Measurements from ENCODE around the gene MTIF2. TPM values are rescaled to one million over a fixed set of nuclear protein-coding genes. Genes with fewer than 3 reads are reported as not detected.

Gene MTIF2
- total RNA-seq, 1 experiment from 2014 or later = 43.9 TPM

DNA sequence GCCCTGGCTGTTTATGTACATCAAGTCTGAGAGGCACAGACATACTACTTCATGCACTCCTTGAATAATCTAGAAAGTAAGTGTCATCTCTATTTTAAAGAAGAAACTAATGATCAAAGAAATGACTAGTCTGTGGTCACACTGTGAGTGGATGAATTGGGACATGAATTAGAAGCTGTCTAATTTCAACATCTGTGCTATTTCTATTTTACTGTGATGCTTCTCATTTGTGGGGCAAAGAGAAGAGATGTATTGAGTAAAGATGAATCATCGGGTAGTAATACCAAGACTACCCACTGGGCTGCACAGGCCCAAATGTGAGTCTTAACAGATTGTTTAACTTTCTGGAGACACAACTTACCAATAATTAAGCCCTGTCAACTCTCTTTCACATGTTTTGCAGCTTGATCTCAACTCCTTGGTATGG is 42.4 kb upstream of the MTIF2 start:
- peaks cover 51% of the 10 kb centered on the region for H3K36me3 Mint-ChIP-seq
- no peaks in the 10 kb centered on the region for H3K9me3 Mint-ChIP-seq
- POLR2A ChIA-PET = no interaction called here
- CTCF ChIA-PET = interaction anchor here (2.0 kb wide), 1 partner anchor 120 kb away, joined by 5 read pairs; no protein-coding TSS in a partner anchor
- no peak for DNase-seq (ENCODE audit: low spot score)
- no peak for ATAC-seq
- H3K4me3 Mint-ChIP-seq = no peak overlapping the region
- no peak overlapping the region for H3K27ac Mint-ChIP-seq
- no peak for TF ChIP-seq HMGA2 (CRISPR knock-in tag; IDR thresholded peaks at IDR 0.05)
- TF ChIP-seq SMAD4 (CRISPR knock-in tag; IDR thresholded peaks at IDR 0.05) = no peak
- no peak for TF ChIP-seq TEAD4 (CRISPR knock-in tag; IDR thresholded peaks at IDR 0.05)
- no peak for TF ChIP-seq ZNF396 (CRISPR knock-in tag; IDR thresholded peaks at IDR 0.05; ENCODE audit: borderline replicate concordance)
- TF ChIP-seq, protein P1, sequence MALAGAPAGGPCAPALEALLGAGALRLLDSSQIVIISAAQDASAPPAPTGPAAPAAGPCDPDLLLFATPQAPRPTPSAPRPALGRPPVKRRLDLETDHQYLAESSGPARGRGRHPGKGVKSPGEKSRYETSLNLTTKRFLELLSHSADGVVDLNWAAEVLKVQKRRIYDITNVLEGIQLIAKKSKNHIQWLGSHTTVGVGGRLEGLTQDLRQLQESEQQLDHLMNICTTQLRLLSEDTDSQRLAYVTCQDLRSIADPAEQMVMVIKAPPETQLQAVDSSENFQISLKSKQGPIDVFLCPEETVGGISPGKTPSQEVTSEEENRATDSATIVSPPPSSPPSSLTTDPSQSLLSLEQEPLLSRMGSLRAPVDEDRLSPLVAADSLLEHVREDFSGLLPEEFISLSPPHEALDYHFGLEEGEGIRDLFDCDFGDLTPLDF (CRISPR knock-in tag; IDR thresholded peaks at IDR 0.05) = no peak
- no peaks in the 10 kb centered on the region for H3K27me3 Mint-ChIP-seq (ENCODE audit: low read depth)
- H3K4me1 Mint-ChIP-seq = no peaks in the 10 kb centered on the region

DNA sequence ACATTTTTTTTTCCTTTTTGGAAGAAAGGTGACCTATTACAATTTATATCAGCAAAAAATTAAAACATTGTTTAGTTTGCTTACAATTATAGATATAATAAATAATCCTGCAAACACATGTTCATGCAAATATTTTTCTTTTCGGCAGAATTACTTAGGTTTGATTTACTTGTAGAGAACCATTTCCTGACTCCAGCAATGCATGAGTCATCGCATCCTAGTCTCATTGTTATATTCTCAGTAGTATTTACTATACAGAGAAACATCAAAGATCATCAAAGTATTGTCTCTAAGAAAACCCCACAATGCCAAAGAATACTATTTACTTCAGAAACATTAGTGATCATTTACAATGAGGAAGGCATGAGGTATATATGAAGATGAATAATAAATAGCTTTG is 40.4 kb upstream of the MTIF2 start:
- DNase-seq (ENCODE audit: low spot score) = no peak
- CTCF ChIA-PET = no interaction called here
- Mint-ChIP-seq H3K36me3 (peaks cover 41% of the 10 kb centered on the region), H3K4me1 (no peaks in the 10 kb centered on the region), H3K27me3 (ENCODE audit: low read depth) (no peaks in the 10 kb centered on the region), H3K9me3 (no peaks in the 10 kb centered on the region), H3K27ac (no peak overlapping the region), H3K4me3 (no peak overlapping the region)
- POLR2A ChIA-PET = no interaction called here
- no peak for TF ChIP-seq MXD4 (CRISPR knock-in tag; IDR thresholded peaks at IDR 0.05; ENCODE audit: borderline replicate concordance)
- no peak for TF ChIP-seq FOXP1 (CRISPR knock-in tag; IDR thresholded peaks at IDR 0.05; ENCODE audit: borderline replicate concordance)
- no peak for TF ChIP-seq TP53 (CRISPR knock-in tag; IDR thresholded peaks at IDR 0.05)
- no peak for TF ChIP-seq JAZF1 (CRISPR knock-in tag; IDR thresholded peaks at IDR 0.05)
- TF ChIP-seq OVOL2 (CRISPR knock-in tag; IDR thresholded peaks at IDR 0.05; ENCODE audit: borderline replicate concordance) = no peak
- no peak for TF ChIP-seq ZNF396 (CRISPR knock-in tag; IDR thresholded peaks at IDR 0.05; ENCODE audit: borderline replicate concordance)
- TF ChIP-seq, protein P2, sequence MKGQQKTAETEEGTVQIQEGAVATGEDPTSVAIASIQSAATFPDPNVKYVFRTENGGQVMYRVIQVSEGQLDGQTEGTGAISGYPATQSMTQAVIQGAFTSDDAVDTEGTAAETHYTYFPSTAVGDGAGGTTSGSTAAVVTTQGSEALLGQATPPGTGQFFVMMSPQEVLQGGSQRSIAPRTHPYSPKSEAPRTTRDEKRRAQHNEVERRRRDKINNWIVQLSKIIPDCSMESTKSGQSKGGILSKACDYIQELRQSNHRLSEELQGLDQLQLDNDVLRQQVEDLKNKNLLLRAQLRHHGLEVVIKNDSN (CRISPR knock-in tag; IDR thresholded peaks at IDR 0.05) = no peak
- TF ChIP-seq, protein P3, sequence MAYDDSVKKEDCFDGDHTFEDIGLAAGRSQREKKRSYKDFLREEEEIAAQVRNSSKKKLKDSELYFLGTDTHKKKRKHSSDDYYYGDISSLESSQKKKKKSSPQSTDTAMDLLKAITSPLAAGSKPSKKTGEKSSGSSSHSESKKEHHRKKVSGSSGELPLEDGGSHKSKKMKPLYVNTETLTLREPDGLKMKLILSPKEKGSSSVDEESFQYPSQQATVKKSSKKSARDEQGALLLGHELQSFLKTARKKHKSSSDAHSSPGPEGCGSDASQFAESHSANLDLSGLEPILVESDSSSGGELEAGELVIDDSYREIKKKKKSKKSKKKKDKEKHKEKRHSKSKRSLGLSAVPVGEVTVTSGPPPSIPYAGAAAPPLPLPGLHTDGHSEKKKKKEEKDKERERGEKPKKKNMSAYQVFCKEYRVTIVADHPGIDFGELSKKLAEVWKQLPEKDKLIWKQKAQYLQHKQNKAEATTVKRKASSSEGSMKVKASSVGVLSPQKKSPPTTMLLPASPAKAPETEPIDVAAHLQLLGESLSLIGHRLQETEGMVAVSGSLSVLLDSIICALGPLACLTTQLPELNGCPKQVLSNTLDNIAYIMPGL (CRISPR knock-in tag; IDR thresholded peaks at IDR 0.05) = no peak
- TF ChIP-seq, protein P4, sequence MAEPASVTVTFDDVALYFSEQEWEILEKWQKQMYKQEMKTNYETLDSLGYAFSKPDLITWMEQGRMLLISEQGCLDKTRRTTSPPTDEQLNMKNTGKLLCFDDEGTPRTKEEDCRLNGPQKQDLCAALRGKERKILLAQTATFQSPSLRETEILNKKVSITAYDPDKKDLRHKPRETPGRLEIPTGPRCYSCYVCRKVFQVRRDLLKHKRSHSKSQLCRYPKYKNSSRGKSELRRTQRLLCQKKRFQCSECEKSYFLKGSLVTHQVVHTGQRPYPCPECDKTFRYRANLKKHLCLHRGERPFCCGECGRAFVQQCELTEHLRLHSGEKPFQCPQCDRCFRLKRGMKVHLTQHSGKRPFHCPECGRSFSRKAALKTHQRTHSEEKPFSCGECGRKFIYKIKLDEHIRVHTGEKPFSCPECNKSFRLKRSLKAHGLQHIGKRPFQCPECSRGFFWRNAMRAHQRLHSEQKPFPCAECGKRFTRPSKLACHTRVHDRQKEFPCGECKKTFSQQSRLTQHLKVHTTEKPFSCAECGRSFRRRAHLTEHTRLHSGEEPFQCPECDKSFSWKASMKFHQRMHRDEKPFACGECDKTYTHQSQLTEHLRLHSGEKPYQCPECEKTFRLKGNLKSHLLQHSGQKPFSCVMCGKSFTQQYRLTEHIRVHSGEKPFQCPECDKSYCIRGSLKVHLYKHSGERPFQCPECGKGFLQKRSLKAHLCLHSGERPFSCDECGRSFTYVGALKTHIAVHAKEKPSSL (CRISPR knock-in tag; conservative IDR thresholded peaks at IDR 0.05) = no peak
- TF ChIP-seq, protein P5, sequence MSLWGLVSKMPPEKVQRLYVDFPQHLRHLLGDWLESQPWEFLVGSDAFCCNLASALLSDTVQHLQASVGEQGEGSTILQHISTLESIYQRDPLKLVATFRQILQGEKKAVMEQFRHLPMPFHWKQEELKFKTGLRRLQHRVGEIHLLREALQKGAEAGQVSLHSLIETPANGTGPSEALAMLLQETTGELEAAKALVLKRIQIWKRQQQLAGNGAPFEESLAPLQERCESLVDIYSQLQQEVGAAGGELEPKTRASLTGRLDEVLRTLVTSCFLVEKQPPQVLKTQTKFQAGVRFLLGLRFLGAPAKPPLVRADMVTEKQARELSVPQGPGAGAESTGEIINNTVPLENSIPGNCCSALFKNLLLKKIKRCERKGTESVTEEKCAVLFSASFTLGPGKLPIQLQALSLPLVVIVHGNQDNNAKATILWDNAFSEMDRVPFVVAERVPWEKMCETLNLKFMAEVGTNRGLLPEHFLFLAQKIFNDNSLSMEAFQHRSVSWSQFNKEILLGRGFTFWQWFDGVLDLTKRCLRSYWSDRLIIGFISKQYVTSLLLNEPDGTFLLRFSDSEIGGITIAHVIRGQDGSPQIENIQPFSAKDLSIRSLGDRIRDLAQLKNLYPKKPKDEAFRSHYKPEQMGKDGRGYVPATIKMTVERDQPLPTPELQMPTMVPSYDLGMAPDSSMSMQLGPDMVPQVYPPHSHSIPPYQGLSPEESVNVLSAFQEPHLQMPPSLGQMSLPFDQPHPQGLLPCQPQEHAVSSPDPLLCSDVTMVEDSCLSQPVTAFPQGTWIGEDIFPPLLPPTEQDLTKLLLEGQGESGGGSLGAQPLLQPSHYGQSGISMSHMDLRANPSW (CRISPR knock-in tag; conservative IDR thresholded peaks at IDR 0.05; ENCODE audit: low read depth) = no peak
- TF ChIP-seq, protein P6, sequence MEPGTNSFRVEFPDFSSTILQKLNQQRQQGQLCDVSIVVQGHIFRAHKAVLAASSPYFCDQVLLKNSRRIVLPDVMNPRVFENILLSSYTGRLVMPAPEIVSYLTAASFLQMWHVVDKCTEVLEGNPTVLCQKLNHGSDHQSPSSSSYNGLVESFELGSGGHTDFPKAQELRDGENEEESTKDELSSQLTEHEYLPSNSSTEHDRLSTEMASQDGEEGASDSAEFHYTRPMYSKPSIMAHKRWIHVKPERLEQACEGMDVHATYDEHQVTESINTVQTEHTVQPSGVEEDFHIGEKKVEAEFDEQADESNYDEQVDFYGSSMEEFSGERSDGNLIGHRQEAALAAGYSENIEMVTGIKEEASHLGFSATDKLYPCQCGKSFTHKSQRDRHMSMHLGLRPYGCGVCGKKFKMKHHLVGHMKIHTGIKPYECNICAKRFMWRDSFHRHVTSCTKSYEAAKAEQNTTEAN (CRISPR knock-in tag; IDR thresholded peaks at IDR 0.05) = no peak
- no peak for TF ChIP-seq CREM (CRISPR knock-in tag; IDR thresholded peaks at IDR 0.05)
- no peak for TF ChIP-seq RELA (CRISPR knock-in tag; IDR thresholded peaks at IDR 0.05; ENCODE audit: borderline replicate concordance)
- ATAC-seq = no peak

Data from WTC11 (cell line).